ENCODE results near the gene CD109.
A peak's percentile ranks its signal among the peaks of the same experiment; 100 is the strongest.
"Not testable (repeated sequence)": the region's sequence is repeated elsewhere in the genome, so short reads cannot be mapped to it uniquely, and the experiment has no call there.

The CD109 gene

GRCh38 chr6:73722318-73723060 is 26.5 kb downstream of the CD109 start (continued):
- TF ChIP-seq, protein P1, sequence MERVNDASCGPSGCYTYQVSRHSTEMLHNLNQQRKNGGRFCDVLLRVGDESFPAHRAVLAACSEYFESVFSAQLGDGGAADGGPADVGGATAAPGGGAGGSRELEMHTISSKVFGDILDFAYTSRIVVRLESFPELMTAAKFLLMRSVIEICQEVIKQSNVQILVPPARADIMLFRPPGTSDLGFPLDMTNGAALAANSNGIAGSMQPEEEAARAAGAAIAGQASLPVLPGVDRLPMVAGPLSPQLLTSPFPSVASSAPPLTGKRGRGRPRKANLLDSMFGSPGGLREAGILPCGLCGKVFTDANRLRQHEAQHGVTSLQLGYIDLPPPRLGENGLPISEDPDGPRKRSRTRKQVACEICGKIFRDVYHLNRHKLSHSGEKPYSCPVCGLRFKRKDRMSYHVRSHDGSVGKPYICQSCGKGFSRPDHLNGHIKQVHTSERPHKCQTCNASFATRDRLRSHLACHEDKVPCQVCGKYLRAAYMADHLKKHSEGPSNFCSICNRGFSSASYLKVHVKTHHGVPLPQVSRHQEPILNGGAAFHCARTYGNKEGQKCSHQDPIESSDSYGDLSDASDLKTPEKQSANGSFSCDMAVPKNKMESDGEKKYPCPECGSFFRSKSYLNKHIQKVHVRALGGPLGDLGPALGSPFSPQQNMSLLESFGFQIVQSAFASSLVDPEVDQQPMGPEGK (CRISPR knock-in tag; IDR thresholded peaks at IDR 0.05; ENCODE audit: borderline replicate concordance) = no peak
- no peak for TF ChIP-seq BACH2 (CRISPR knock-in tag; IDR thresholded peaks at IDR 0.05; ENCODE audit: borderline replicate concordance)
- no peak for TF ChIP-seq SNAI2 (CRISPR knock-in tag; IDR thresholded peaks at IDR 0.05)
- no peak for TF ChIP-seq PPARA (CRISPR knock-in tag; IDR thresholded peaks at IDR 0.05; ENCODE audit: borderline replicate concordance)

GRCh38 chr6:73723480-73723879 is 27.5 kb downstream of the CD109 start:
- ATAC-seq = not testable (repeated sequence)

GRCh38 chr6:73724389-73724788 is 28.4 kb downstream of the CD109 start:
- TF ChIP-seq, protein P1 (CRISPR knock-in tag; IDR thresholded peaks at IDR 0.05; ENCODE audit: borderline replicate concordance) = no peak
- ATAC-seq = no peak

GRCh38 chr6:73725192-73725591 is 29.2 kb downstream of the CD109 start:
- not testable (repeated sequence) for ATAC-seq

GRCh38 chr6:73727114-73727513 is 31.1 kb downstream of the CD109 start:
- ATAC-seq = no peak
- TF ChIP-seq ZNF565 (CRISPR knock-in tag; conservative IDR thresholded peaks at IDR 0.05; ENCODE audit: low read depth) = no peak

GRCh38 chr6:73728548-73729205 is 32.7 kb downstream of the CD109 start:
- no peak for ATAC-seq
- TF ChIP-seq OSR1 (CRISPR knock-in tag; IDR thresholded peaks at IDR 0.05) = no peak

- no peak for ATAC-seq
- TF ChIP-seq CSDC2 (CRISPR knock-in tag; IDR thresholded peaks at IDR 0.05) = no peak
- TF ChIP-seq, protein P1 (CRISPR knock-in tag; IDR thresholded peaks at IDR 0.05; ENCODE audit: borderline replicate concordance) = no peak
These were observed 35.3 kb downstream of the CD109 start for GRCh38 chr6:73731285-73731684.

DNA sequence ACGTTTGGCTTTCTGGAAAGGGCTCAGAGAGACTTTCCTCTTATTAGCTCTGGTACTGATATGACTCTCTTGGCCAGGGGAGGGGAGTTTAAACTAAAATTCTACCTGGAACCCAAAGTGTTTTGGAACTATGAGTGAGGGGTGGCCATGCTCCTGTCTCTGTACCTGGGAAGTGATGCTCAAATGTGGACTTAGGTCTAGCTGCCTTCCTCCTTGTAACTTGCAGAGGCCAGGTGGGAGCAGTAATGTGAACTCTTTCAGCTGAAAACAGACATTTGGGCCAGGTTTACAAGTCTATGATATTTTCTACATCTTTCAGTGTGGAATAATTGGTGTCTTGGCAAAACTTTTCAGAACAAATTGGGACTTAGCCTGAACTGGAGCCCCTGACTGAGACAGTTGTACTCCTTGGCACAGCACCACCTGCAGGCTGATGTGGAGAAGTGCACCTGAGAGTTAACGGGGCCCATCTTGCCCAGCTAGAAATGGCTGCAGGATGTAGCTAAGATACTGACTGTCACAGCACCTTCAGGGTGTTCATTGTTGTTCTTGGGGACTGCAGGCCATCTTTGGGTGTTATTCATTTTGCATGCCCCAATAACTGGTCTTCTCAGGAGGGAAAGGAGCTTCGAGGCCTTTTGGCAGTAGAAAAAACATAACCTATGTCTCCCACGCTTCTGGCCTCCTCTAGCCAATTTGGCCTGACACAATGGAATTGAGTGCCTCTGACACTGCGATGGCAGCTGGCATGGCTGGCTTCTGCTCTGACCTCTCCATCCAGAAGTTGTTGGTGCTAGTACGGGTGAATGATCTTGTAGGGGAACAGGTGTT is 37.1 kb downstream of the CD109 start:
- ATAC-seq = peak; percentile 98
- TF ChIP-seq ZC3H10 (CRISPR knock-in tag; IDR thresholded peaks at IDR 0.05) (no peak), ZFP30 (CRISPR knock-in tag; IDR thresholded peaks at IDR 0.05) (no peak), ISL1 (CRISPR knock-in tag; IDR thresholded peaks at IDR 0.05) (no peak), ZNF70 (CRISPR knock-in tag; IDR thresholded peaks at IDR 0.05) (no peak), TCF4 (CRISPR knock-in tag; IDR thresholded peaks at IDR 0.05; ENCODE audit: borderline replicate concordance) (no peak)

All from SK-N-SH treated with all-trans-retinoic acid at 6 μM for 48 hours (cell line).